Colon (tissue), 2 donors: Measurements from ENCODE around the gene LARP4B.

ENCODE experiments used
- FAIRE-seq: peaks from 2 replicates; lab custom pipeline; 2012; peaks lifted over from hg19 to GRCh38; lab: Jason Lieb, UNC
- donor health status: control.
- donor health status: control.

Gene LARP4B

GRCh38 chr10:923844-924523, 7.5 kb downstream of the LARP4B start:
- no peak for FAIRE-seq

GRCh38 chr10:921471-922414, 9.8 kb downstream of the LARP4B start:
- no peak for FAIRE-seq

GRCh38 chr10:920450-920849, 11.1 kb downstream of the LARP4B start:
- FAIRE-seq, result no peak

GRCh38 chr10:919481-919880, 12.0 kb downstream of the LARP4B start:
- no peak for FAIRE-seq

- no peak for FAIRE-seq
Observed at GRCh38 chr10:917999-918398, 13.5 kb downstream of the LARP4B start.

GRCh38 chr10:917416-917720, 14.1 kb downstream of the LARP4B start:
- no peak for FAIRE-seq

- FAIRE-seq, result peak; percentile 71
Observed at GRCh38 chr10:916716-917415, 14.6 kb downstream of the LARP4B start.

GRCh38 chr10:909831-910230, 21.7 kb downstream of the LARP4B start:
- no peak for FAIRE-seq

- FAIRE-seq, result no peak
Observed at GRCh38 chr10:905972-906371, 25.5 kb downstream of the LARP4B start.

- FAIRE-seq, result no peak
Observed at GRCh38 chr10:905503-905902, 26.0 kb downstream of the LARP4B start.

- no peak for FAIRE-seq
Observed at GRCh38 chr10:904403-904802, 27.1 kb downstream of the LARP4B start.

- FAIRE-seq, result no peak
Observed at GRCh38 chr10:898141-898540, 33.4 kb downstream of the LARP4B start.

GRCh38 chr10:896982-897381, 34.5 kb downstream of the LARP4B start:
- FAIRE-seq, result no peak

GRCh38 chr10:895324-895723, 36.2 kb downstream of the LARP4B start:
- no peak for FAIRE-seq

GRCh38 chr10:878895-879294, 52.6 kb downstream of the LARP4B start:
- FAIRE-seq, result no peak

- no peak for FAIRE-seq
Observed at GRCh38 chr10:878333-878759, 53.2 kb downstream of the LARP4B start.

- FAIRE-seq, result no peak
Observed at GRCh38 chr10:876438-876837, 55.1 kb downstream of the LARP4B start.

GRCh38 chr10:873020-873419, 58.5 kb downstream of the LARP4B start:
- FAIRE-seq, result no peak

GRCh38 chr10:871951-872403, 59.5 kb downstream of the LARP4B start:
- FAIRE-seq, result no peak

GRCh38 chr10:870564-871166, 60.8 kb downstream of the LARP4B start:
- FAIRE-seq, result no peak

GRCh38 chr10:869171-869570, 62.3 kb downstream of the LARP4B start:
- no peak for FAIRE-seq

- FAIRE-seq, result no peak
Observed at GRCh38 chr10:867807-868206, 63.7 kb downstream of the LARP4B start.

GRCh38 chr10:866577-866941, 64.9 kb downstream of the LARP4B start:
- no peak for FAIRE-seq
